ENCODE measurements around the gene ATP6V1G3.

DNA sequence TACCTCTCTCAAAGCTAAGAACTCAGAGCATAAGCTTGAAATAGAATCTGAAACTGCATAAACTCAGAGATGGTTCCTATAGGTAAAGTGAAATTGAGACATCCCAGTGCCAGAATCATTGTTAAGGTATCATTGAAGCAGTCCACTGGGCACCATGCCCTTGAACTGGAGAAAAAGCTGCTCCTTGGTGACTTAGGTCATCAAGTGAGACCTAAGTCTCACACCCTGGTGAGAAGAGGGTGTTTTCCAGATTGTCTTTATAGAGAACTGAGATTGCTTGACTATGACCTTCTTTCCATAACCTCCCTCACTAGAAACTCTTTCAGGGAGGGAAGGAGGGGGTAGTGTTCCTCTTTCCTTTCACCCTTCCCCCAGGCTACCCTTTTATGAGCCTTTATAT, 9.4 kb upstream of the ATP6V1G3 start:
- TF ChIP-seq, protein P1, sequence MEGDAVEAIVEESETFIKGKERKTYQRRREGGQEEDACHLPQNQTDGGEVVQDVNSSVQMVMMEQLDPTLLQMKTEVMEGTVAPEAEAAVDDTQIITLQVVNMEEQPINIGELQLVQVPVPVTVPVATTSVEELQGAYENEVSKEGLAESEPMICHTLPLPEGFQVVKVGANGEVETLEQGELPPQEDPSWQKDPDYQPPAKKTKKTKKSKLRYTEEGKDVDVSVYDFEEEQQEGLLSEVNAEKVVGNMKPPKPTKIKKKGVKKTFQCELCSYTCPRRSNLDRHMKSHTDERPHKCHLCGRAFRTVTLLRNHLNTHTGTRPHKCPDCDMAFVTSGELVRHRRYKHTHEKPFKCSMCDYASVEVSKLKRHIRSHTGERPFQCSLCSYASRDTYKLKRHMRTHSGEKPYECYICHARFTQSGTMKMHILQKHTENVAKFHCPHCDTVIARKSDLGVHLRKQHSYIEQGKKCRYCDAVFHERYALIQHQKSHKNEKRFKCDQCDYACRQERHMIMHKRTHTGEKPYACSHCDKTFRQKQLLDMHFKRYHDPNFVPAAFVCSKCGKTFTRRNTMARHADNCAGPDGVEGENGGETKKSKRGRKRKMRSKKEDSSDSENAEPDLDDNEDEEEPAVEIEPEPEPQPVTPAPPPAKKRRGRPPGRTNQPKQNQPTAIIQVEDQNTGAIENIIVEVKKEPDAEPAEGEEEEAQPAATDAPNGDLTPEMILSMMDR (tag by site-specific recombination; IDR thresholded peaks at IDR 0.05) = no peak
- TF ChIP-seq, protein P2, sequence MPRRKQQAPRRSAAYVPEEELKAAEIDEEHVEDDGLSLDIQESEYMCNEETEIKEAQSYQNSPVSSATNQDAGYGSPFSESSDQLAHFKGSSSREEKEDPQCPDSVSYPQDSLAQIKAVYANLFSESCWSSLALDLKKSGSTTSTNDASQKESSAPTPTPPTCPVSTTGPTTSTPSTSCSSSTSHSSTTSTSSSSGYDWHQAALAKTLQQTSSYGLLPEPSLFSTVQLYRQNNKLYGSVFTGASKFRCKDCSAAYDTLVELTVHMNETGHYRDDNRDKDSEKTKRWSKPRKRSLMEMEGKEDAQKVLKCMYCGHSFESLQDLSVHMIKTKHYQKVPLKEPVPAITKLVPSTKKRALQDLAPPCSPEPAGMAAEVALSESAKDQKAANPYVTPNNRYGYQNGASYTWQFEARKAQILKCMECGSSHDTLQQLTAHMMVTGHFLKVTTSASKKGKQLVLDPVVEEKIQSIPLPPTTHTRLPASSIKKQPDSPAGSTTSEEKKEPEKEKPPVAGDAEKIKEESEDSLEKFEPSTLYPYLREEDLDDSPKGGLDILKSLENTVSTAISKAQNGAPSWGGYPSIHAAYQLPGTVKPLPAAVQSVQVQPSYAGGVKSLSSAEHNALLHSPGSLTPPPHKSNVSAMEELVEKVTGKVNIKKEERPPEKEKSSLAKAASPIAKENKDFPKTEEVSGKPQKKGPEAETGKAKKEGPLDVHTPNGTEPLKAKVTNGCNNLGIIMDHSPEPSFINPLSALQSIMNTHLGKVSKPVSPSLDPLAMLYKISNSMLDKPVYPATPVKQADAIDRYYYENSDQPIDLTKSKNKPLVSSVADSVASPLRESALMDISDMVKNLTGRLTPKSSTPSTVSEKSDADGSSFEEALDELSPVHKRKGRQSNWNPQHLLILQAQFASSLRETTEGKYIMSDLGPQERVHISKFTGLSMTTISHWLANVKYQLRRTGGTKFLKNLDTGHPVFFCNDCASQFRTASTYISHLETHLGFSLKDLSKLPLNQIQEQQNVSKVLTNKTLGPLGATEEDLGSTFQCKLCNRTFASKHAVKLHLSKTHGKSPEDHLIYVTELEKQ (tag by site-specific recombination; IDR thresholded peaks at IDR 0.05; ENCODE audit: borderline replicate concordance) = no peak
- TF ChIP-seq REST (tag by site-specific recombination; IDR thresholded peaks at IDR 0.05) = no peak
- TF ChIP-seq ZNF830 (tag by site-specific recombination; IDR thresholded peaks at IDR 0.05; ENCODE audit: low read depth) = no peak
- no peak for TF ChIP-seq ZFP69B (tag by site-specific recombination; IDR thresholded peaks at IDR 0.05)

Measured in HEK293 (cell line).